ENCODE data around the gene CLDND1.

CLDND1 gene

DNA sequence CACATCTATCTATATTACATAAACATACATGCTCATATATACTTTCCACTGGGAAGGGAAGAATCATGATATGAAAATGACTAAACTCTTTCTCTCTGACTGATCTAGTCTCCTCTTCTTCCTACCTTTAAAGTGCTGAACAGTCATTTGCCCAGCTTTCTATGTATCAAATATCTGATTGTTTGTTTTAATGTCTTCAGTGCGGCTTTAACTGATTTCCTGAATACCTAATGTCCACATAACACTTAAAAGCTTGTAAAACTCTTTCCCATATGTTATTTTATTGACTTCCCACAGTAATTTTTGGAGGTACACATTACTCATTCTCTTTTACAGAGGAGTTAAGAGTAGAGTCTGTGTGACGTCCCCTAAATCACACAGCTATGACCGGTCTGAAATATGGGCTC lies 42.5 kb upstream of the CLDND1 start:
- no peak overlapping the region for H3K4me3 ChIP-seq (ENCODE audit: low read depth, low read length)
- no peak overlapping the region for H4K12ac ChIP-seq (ENCODE audit: low read depth, low read length)
- no CpG with 5 or more reads among the region's 3 CpGs for WGBS (ENCODE audit: extremely low coverage, insufficient coverage, insufficient read length)
- no peaks in the 10 kb centered on the region for H3K79me1 ChIP-seq (ENCODE audit: low read length)
- H3K9me3 ChIP-seq (ENCODE audit: insufficient read depth, low read depth, low read length) = no peaks in the 10 kb centered on the region
- H3K4ac ChIP-seq (ENCODE audit: low read depth, low read length) = no peak overlapping the region
- no peak overlapping the region for H4K91ac ChIP-seq (ENCODE audit: low read depth, low read length)
- H2BK5ac ChIP-seq (ENCODE audit: low read depth, low read length, poor library complexity) = no peak overlapping the region
- H3K4me2 ChIP-seq (ENCODE audit: low read length) = no peak overlapping the region
- H2AFZ ChIP-seq (ENCODE audit: insufficient read depth, low read length, poor library complexity) = no peak overlapping the region
- no peaks in the 10 kb centered on the region for H3K4me1 ChIP-seq (ENCODE audit: control insufficient read depth in 1 of 2, insufficient read depth in 2 of 2, low read length in 2 of 2)
- H3K9ac ChIP-seq (ENCODE audit: low read length) = no peak overlapping the region
- H3K14ac ChIP-seq (ENCODE audit: low read length) = no peak overlapping the region
- no peak for DNase-seq
- H3K18ac ChIP-seq (ENCODE audit: low read length) = no peak overlapping the region
- H2BK12ac ChIP-seq (ENCODE audit: low read length) = no peak overlapping the region
- H4K8ac ChIP-seq (ENCODE audit: low read depth, low read length) = no peak overlapping the region
- no peak overlapping the region for H3K23ac ChIP-seq (ENCODE audit: low read length)
- no peaks in the 10 kb centered on the region for H3K36me3 ChIP-seq (ENCODE audit: control insufficient read depth in 1 of 2, insufficient read depth in 2 of 2, low read length in 2 of 2)
- H3K27me3 ChIP-seq (ENCODE audit: insufficient read depth, low read length) = no peaks in the 10 kb centered on the region
- H2BK120ac ChIP-seq (ENCODE audit: insufficient read depth, low read length, poor library complexity) = no peak overlapping the region
- no peaks in the 10 kb centered on the region for H3K79me2 ChIP-seq (ENCODE audit: control insufficient read depth, insufficient read depth, low read length, poor library complexity)
- no peak overlapping the region for H2AK5ac ChIP-seq (ENCODE audit: low read length)
- H3K27ac ChIP-seq (ENCODE audit: low read depth, low read length) = no peak overlapping the region

DNA sequence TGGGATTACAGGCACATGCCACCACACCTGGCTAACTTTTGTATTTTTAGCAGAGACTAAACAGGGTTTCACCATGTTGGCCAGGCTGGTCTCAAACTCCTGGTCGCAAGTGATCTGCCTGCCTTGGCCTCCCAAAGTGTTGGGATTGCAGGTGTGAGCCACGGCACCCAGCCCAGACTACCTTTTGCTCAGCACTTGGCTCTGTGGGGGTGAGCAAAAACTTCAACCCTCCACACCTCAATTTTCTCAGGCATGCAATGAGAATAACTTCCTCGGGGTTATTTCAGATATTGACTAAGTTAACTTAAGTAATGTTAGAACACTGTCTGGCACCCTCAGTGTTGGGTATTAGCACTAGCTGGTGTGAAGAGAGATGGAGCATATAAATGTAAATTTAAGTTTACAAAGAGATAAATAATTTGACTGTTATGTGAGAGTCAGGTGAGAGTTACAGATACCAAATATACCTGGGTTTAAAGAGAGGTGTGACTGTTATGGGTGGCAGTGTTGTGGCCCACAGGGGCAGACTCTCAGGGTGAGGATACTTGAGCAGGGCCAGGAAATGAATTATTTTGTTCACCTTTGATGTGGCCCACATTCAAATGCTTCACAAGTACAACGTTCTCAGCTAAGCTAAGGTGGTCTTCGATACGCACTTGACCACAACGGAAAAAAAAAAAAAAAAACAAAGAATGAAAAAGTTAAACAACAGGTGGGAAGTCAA lies 41.7 kb upstream of the CLDND1 start:
- no CpG with 5 or more reads among the region's 7 CpGs for WGBS (ENCODE audit: extremely low coverage, insufficient coverage, insufficient read length)
- Histone ChIP-seq H3K79me2 (ENCODE audit: control insufficient read depth, insufficient read depth, low read length, poor library complexity) (no peaks in the 10 kb centered on the region), H3K9me3 (ENCODE audit: insufficient read depth, low read depth, low read length) (no peaks in the 10 kb centered on the region), H4K12ac (ENCODE audit: low read depth, low read length) (no peak overlapping the region), H3K4ac (ENCODE audit: low read depth, low read length) (no peak overlapping the region), H3K4me2 (ENCODE audit: low read length) (no peak overlapping the region), H3K23ac (ENCODE audit: low read length) (no peak overlapping the region), H4K91ac (ENCODE audit: low read depth, low read length) (no peak overlapping the region), H3K79me1 (ENCODE audit: low read length) (no peaks in the 10 kb centered on the region), H4K8ac (ENCODE audit: low read depth, low read length) (no peak overlapping the region), H3K27ac (ENCODE audit: low read depth, low read length) (no peak overlapping the region), H2BK120ac (ENCODE audit: insufficient read depth, low read length, poor library complexity) (no peak overlapping the region), H3K18ac (ENCODE audit: low read length) (no peak overlapping the region), H2AFZ (ENCODE audit: insufficient read depth, low read length, poor library complexity) (no peak overlapping the region), H3K4me3 (ENCODE audit: low read depth, low read length) (no peak overlapping the region), H3K9ac (ENCODE audit: low read length) (no peak overlapping the region), H3K14ac (ENCODE audit: low read length) (no peak overlapping the region), H3K4me1 (ENCODE audit: control insufficient read depth in 1 of 2, insufficient read depth in 2 of 2, low read length in 2 of 2) (no peaks in the 10 kb centered on the region), H2BK5ac (ENCODE audit: low read depth, low read length, poor library complexity) (no peak overlapping the region), H3K27me3 (ENCODE audit: insufficient read depth, low read length) (no peaks in the 10 kb centered on the region), H3K36me3 (ENCODE audit: control insufficient read depth in 1 of 2, insufficient read depth in 2 of 2, low read length in 2 of 2) (no peaks in the 10 kb centered on the region), H2AK5ac (ENCODE audit: low read length) (no peak overlapping the region), H2BK12ac (ENCODE audit: low read length) (no peak overlapping the region)
- no peak for DNase-seq

DNA sequence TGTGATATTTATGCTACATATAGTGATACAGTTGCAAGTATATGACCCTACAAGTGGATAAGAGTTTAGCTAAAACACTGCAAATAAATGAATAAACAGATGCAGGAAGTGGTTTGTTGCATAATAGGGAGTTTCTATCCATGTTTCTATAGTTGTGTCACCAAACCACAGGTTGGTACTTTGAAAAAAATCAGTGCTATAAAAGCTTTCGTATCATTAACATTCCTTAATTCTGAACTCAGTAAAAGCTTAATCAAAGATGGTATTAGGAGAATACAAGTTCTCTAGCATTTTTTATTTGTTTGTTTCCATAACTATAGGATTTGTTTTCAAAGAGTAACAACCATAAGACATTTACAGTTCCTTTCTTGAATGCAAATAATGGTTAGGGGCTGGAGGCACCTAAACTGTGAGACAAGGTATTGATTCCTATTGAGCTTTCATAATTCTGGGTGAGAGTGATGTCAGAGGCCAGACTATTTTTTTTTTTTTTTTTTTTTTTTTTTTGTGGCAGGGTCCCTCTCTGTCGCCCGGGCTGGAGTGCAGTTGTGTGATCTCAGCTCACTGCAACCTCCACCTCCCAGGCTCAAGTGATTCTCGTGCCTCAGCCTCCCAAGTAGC lies 41.1 kb upstream of the CLDND1 start:
- Histone ChIP-seq H2BK12ac (ENCODE audit: low read length) (no peak overlapping the region), H3K18ac (ENCODE audit: low read length) (no peak overlapping the region), H3K4me1 (ENCODE audit: control insufficient read depth in 1 of 2, insufficient read depth in 2 of 2, low read length in 2 of 2) (no peaks in the 10 kb centered on the region), H2BK5ac (ENCODE audit: low read depth, low read length, poor library complexity) (no peak overlapping the region), H3K4me3 (ENCODE audit: low read depth, low read length) (no peak overlapping the region), H4K12ac (ENCODE audit: low read depth, low read length) (no peak overlapping the region), H3K4ac (ENCODE audit: low read depth, low read length) (no peak overlapping the region), H3K9me3 (ENCODE audit: insufficient read depth, low read depth, low read length) (no peaks in the 10 kb centered on the region), H3K23ac (ENCODE audit: low read length) (no peak overlapping the region), H3K36me3 (ENCODE audit: control insufficient read depth in 1 of 2, insufficient read depth in 2 of 2, low read length in 2 of 2) (no peaks in the 10 kb centered on the region), H3K27me3 (ENCODE audit: insufficient read depth, low read length) (no peaks in the 10 kb centered on the region), H3K27ac (ENCODE audit: low read depth, low read length) (no peak overlapping the region), H3K4me2 (ENCODE audit: low read length) (no peak overlapping the region), H3K79me2 (ENCODE audit: control insufficient read depth, insufficient read depth, low read length, poor library complexity) (no peaks in the 10 kb centered on the region), H3K14ac (ENCODE audit: low read length) (no peak overlapping the region), H2AFZ (ENCODE audit: insufficient read depth, low read length, poor library complexity) (no peak overlapping the region), H4K8ac (ENCODE audit: low read depth, low read length) (no peak overlapping the region), H3K79me1 (ENCODE audit: low read length) (no peaks in the 10 kb centered on the region), H3K9ac (ENCODE audit: low read length) (no peak overlapping the region), H4K91ac (ENCODE audit: low read depth, low read length) (no peak overlapping the region), H2BK120ac (ENCODE audit: insufficient read depth, low read length, poor library complexity) (no peak overlapping the region), H2AK5ac (ENCODE audit: low read length) (no peak overlapping the region)
- no CpG with 5 or more reads among the region's 4 CpGs for WGBS (ENCODE audit: extremely low coverage, insufficient coverage, insufficient read length)
- peak in 1 of 2 donors; percentile 7 for DNase-seq

DNA sequence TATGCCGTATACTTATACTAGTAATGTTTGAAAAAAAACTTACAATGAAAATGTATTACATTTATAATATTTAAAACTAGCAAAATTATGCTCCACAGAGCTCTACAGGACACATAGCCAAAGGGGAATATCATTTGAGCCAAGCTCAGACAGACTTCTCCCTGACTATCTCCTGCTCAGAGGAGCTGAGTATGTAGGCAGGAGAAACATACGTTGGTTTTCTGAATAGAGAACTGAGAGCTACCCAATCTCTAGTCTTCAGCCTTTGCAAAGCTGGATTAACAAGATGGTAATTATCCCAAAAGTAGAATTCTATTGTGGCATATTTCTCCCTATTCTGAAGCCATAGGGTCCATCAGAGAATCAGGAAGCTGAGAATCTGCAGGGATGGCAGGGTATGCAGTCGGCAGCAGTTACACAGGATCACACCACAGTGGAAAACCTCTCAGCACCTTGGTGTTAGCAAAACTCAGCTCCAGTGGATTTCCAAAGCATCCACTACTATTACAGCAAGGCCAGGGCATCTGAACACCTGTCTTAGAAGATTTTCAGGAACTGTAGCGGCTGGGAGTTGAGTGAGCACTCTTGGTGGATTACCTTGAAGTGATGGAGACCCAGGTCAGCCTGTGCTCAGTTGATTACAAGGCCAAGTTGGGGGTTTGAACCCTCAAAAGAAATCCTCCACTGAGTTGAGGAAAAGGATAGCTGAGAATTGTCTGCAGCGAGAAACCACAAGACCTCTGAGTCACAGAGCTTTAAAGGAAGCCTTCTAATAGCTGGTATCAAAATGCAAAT lies 39.2 kb upstream of the CLDND1 start:
- Histone ChIP-seq H3K14ac (ENCODE audit: low read length) (no peak overlapping the region), H3K9ac (ENCODE audit: low read length) (no peak overlapping the region), H3K4me2 (ENCODE audit: low read length) (no peak overlapping the region), H3K79me2 (ENCODE audit: control insufficient read depth, insufficient read depth, low read length, poor library complexity) (no peaks in the 10 kb centered on the region), H2BK5ac (ENCODE audit: low read depth, low read length, poor library complexity) (no peak overlapping the region), H2AFZ (ENCODE audit: insufficient read depth, low read length, poor library complexity) (no peak overlapping the region), H2AK5ac (ENCODE audit: low read length) (no peak overlapping the region), H3K4me1 (ENCODE audit: control insufficient read depth in 1 of 2, insufficient read depth in 2 of 2, low read length in 2 of 2) (no peaks in the 10 kb centered on the region), H4K91ac (ENCODE audit: low read depth, low read length) (no peak overlapping the region), H3K9me3 (ENCODE audit: insufficient read depth, low read depth, low read length) (no peaks in the 10 kb centered on the region), H3K27ac (ENCODE audit: low read depth, low read length) (no peak overlapping the region), H3K18ac (ENCODE audit: low read length) (no peak overlapping the region), H3K4me3 (ENCODE audit: low read depth, low read length) (no peak overlapping the region), H4K8ac (ENCODE audit: low read depth, low read length) (no peak overlapping the region), H2BK12ac (ENCODE audit: low read length) (no peak overlapping the region), H3K79me1 (ENCODE audit: low read length) (no peaks in the 10 kb centered on the region), H4K12ac (ENCODE audit: low read depth, low read length) (no peak overlapping the region), H3K4ac (ENCODE audit: low read depth, low read length) (no peak overlapping the region), H2BK120ac (ENCODE audit: insufficient read depth, low read length, poor library complexity) (no peak overlapping the region), H3K27me3 (ENCODE audit: insufficient read depth, low read length) (no peaks in the 10 kb centered on the region), H3K36me3 (ENCODE audit: control insufficient read depth in 1 of 2, insufficient read depth in 2 of 2, low read length in 2 of 2) (no peaks in the 10 kb centered on the region), H3K23ac (ENCODE audit: low read length) (no peak overlapping the region)
- no peak for DNase-seq
- no CpG with 5 or more reads among the region's 5 CpGs for WGBS (ENCODE audit: extremely low coverage, insufficient coverage, insufficient read length)

Measured in trophoblast cell (in vitro differentiated cells and primary cell).